ENCODE data around the gene CAMSAP1.

The CAMSAP1 gene

DNA sequence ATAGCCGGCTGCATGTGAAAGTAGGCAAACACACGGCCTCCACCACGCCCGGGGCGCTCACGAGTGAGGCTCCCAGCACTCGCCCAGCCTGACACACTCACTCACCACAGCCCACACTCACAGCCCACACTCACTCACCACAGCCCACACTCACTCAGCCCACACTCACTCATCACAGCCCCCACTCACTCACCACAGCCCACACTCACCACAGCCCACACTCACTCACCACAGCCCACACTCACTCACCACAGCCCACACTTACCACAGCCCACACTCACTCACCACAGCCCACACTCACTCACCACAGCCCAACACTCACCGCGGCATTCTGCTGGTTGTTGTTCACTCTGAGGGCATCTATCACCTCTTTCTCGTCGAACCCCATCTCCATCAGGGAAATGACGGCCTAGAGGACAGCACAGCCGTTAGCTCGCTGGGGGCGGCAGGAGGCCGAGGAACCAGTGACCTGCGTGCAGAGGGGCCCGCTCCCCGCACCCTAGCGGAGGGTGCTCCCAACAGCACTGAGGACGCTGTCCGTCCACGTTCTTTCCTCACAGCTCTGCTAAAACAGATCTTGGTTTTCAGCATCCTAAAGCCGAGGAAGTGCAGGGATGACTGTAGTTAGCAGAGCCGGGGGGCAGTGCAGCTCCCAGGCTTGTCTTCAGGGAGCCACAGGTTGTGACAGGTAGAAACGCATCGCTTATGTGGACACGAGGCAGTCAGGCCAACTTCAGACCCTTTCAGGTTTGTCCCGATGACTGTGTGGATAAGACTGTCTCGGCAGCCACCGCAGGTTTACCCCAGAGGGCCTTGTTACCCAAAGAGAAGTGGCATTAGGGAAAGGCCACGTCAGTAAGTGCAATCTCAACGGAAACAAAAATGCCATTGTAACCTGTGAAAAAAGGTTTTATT is 32.3 kb upstream of the CAMSAP1 start:
- DNase-seq (ENCODE audit: low read depth in 2 of 2), result peak in 1 of 2 donors; percentile 11

DNA sequence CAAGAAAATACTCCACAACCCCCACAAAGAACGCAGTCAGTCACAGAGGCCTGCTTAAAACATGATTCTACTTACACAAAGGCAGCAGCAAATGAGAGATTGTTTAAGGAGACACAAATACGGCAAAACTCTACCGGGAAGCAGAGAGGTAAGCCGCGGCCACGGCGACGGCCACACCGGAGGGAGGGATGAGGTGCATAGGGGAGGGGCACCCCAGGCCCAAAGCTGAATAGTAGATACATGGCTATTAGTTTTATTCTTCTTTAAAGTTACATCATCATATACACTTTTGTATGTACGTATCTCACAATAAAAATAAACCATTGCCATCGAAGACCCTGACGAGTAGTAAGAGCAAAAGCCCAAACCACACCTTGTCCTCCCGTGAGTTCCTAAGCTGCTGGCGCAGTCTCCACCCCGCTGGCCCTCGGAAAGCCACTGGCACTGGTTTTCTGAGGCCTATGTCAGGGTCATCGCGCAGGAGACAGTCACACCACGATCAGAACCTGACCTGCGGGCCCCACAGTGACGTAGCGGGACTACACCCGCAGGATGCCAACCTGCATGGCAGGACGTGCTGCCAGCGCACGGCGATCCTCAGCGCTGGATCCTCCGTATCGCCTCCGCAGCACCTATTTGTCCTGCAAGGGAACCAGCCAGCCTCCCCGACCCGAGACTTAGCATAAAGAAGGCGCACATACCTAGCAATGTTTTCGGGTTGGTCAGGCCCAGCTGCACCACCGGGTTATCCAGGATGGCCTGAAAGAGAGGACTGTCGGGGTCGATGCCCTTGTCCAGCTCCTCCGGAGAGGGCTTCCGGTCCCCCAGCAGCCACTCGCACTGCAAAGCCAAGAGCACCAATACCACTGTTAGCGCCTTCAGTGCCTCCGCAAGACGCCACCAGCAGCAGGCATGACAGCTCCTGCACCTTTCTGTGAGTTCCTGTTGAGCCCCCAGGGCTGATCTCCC is 30.5 kb upstream of the CAMSAP1 start:
- DNase-seq (ENCODE audit: low read depth in 2 of 2), result no peak

DNA sequence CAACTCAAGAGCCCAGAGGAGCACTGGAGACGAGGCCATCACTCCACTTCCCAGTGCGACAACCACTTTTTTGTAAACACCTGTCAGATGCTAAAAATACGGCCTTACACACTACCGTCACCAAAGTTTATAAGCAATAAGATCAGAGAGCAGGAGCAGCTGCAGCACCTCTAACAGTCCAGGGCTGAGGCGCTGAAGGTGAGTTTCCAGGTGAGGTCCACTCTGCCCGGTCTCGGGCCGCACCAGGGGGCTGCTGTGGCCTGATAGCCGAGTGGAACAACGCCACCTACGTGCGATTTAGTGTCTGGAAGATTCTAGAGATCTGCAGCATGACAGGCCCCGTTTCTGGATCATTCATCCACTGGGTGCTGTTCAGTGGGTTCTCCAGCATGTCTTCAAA is 25.8 kb upstream of the CAMSAP1 start:
- no peak for DNase-seq (ENCODE audit: low read depth in 2 of 2)

DNA sequence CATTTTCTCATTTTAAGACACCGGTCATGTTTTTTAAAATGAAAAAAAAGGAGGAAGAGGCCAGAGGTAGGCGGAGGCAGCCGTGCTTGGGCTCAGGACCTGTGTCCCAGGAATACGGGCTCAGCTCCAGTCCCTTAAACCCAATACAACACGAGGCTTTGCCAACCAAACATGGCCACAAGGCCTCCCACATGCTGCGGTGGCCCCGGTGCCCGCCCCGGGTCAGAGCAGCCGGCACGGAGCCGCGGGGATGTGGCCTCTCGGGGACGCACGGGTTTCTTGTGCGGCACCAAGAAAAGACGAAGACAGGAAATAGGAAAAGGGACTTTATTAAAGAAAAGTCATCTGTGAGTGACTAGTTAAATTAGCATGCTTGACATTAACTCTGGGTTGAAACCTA is 25.3 kb upstream of the CAMSAP1 start:
- DNase-seq (ENCODE audit: low read depth in 2 of 2), result no peak

DNA sequence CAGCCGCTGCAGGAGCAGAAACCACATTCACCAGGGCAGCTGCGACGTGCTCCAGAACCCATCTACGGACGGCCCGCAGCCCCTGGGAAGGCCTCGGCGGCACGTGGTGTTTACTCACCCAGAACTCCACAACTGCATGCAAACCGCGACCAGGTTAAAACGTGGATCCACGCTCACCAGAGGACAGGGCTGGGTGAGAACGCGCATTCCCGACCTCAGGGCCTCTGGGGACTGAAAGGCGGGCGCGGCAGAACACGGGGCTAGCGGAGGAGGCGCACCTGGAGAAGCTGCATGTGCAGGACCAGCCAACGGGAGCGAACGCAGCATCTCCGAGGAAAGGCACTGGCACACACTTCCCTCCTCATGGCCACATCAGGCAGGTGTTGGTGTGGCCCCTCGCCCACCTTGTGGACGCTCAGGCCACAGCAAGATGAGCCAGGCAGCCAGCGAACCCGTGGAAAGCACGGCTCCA is 24.0 kb upstream of the CAMSAP1 start:
- no peak for DNase-seq (ENCODE audit: low read depth in 2 of 2)

DNA sequence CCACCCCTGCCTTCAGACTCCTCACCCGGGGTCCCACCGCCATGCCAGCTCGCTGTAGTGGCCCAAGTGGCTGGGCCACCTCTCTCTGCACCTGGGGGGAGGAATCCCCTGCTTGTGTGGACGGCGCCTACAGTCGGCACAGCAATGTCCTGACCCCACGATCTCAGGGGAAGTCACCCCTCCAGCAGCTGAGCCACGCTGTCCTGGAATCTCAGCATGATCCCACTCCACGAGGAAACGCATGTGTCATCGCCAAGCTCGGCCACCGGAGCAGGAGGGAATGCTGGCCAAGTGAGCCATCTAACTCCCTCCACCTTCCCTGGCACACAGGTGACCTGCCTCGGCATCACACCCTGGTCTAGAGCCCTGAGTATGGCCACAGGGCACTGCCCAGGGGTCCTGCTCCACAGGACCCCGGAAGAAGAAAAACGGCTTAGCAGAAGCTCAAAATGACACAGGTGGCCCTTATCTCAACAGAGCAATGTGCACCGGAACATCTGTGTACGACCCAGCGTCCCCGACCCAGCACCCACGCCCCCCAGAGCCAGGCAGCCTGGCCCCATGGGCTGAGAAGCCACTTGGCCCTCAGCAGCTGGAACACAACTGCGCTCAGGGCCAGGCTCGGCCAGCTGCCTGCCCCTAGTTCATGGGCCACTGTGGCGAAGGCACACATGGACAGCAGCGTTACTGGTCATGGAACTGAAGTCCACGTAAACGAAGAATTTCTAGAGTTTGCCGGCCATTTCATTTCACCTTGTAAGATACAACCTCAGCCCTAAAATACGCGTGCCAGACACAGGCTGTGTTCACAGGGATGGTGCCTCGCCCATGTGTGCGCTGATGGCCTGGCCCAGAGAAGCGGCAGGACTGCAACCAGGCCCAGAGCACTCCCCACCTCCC is 23.4 kb upstream of the CAMSAP1 start:
- DNase-seq (ENCODE audit: low read depth in 2 of 2), result no peak

DNA sequence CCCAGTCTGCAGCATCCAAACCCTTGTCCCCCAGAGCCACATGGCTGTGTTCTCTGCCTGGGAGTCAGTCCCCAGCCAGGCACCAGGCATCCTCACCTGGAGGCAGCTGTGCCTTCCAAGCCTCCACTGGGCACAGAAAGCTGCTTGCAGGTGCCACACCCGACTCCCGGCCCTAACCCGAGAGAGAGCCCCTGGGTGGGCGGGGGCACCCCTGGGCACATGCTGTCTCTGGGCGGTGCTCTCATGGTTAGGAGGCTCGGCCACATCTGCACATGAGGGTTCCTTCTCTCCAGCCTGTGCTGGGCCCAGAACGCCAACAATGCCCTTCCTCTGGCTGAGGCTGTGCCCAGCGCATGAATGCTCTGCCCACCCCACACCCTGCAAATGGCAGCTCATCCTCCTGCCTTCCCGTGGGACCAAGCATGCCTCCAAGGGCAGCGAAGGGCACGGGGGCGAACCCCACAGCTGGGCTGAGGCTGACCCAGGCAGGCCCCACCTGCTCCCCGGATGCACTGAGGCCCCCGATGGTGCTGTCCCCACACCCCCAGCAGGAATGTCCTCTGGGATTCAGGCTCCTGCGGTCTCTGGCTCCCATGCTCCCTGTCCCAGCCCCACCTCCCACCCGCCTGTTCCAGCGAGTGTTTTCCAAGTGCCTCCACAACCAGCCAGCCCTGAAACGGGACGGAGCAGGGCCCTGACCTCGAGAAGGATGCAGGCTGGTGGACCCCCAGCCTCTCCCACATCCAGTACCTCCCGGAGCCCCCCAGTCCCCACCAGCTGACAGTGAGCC is 22.5 kb upstream of the CAMSAP1 start:
- no peak for DNase-seq (ENCODE audit: low read depth in 2 of 2)

DNA sequence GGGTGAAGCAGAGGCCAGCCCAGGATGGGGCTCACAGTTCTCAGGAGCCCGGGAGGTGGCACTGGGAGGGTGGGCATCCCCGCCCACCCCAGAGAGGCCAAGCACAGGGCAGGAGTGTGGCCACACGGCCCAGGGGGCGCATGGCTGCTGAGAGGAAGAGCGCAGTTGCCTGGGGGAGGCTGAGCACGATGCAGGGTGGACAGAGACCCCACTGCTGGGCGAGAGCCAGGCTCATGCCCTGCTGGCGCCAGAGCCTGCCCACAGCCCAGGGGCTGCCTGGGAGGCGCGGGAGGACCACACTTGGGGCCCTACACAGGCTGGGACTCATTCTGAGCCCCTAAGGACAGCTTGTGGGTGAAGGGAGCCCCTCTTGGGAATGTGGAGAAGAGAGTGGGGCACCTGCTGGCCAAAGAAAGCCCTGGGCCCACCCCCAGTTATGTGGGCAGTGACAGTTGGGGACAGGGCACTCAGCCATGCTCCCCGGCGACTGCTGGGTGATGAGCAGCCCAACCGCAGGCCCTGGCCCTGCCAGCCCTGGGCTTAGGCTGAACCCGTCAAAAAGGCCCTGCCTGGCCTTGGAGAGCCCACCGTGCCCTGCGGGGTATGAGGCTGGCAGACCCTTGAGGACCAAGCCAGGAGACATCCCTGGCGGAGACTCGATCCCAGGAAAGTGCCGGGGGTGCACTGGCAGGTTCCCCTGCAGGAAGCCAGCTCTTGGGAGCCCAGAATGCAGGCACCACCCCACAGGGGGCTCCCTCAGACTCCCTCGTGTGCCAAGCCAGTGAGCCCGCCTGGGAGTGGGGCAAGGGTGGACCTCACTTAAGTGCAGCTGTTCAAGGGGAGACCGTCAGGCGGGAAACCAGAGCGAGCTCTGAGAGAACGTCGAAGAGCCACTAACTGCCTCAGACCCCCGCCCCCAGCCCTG is 21.6 kb upstream of the CAMSAP1 start:
- no peak for DNase-seq (ENCODE audit: low read depth in 2 of 2)

DNA sequence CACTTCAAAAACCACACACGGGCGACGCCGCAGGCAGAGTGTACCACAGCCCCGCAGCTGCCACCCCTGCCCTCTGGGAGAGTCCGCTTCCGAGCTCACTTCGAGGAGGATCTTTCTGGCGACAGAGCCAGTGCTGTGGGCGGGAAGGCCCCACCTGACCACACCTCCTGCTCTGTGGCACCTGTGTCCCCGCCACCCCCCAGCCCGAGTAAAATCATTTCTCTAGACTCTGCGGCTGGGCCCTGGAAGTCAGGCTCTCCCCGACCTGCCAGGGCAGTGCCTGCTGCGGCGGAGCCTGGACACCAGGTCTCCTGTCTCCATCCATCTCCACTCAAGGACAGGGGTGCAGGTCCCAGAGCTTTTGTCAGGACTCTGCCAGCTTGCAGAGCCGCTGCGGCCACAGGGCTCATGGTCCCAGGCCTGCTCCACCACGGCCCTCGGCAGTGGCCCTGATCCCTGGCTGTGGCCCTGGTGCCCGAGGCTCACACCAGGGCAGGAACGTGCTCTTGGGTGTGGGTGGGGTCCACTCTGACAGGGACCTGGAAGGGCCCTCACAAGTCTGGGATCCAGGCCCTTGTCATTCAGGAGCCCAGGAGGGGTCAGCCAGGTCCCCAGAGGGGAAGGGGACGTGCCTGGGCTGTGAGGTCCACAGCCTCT is 20.9 kb upstream of the CAMSAP1 start:
- DNase-seq (ENCODE audit: low read depth in 2 of 2), result no peak

DNA sequence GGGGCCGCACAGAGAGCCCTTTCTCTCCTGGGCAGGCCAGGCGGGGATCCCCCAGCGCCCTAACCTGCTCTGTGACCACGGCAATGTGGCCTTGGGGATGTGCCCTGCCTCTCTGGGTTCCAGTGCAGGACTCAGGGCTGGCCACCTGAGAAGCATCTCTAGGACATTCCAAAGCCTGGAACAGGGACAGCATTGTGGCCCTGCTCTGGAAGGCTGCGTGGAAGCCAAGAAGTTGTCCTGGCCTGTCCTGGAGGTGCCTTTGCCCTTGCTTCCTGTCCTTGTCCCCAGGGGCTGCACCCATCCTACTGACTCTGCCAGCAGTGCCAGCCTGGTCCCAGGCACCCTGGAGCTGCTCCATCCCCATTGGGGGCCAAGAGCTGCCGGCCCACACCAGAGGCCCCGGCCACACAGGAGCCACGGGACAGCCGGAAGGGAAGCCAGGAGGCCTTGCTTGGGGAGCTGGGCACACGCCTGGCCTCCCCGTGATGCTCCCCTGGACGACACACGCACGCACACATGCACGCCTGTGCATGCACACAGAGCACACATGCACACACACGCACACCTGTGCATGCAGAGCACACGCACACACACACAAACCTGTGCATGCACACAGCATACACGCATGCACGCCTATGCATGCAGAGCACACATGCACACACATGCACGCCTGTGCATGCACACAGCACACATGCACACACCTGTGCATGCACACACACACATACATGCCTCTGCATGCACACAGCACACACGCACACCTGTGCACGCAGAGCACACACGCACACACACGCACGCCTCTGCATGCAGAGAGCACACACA is 20.1 kb upstream of the CAMSAP1 start:
- DNase-seq (ENCODE audit: low read depth in 2 of 2), result no peak

DNA sequence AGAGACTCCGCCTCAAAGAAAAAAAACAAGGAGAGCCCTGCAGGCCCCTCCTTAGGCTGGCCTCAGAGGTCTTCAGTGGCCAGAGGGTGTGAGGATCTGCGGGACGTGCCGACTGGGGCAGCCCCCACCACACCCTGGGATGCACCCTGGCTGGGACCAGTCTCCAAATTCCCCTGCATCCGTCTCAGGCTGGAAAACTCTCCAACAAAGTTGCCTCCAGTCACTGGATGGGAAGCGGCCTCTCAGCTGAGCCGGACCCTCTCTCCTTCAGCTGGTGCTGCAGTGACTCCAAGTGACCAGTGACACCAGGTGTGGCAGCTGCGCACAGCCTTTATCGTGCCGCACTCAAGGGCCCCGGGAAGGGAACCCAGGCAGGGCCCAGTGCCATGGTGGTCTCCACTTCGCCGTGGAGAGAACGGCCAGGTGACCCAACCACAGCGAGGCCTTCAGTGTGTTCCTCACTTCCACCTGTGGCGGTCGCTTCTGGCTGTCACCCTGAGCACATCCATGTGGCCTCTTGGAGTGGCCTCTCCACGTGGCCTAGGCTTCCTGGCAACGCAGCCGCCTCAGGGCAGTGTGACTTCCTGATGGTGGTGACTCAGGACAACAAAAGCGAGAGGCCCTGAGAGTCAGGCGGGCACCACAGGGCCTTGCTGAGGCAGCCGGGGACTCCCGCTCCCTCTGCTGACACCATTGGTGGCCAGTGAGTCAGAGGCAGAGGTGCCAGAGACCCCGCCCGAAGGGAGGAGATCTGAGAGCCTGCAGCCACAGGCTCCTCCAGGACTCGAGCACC is 19.3 kb upstream of the CAMSAP1 start:
- DNase-seq (ENCODE audit: low read depth in 2 of 2), result no peak

DNA sequence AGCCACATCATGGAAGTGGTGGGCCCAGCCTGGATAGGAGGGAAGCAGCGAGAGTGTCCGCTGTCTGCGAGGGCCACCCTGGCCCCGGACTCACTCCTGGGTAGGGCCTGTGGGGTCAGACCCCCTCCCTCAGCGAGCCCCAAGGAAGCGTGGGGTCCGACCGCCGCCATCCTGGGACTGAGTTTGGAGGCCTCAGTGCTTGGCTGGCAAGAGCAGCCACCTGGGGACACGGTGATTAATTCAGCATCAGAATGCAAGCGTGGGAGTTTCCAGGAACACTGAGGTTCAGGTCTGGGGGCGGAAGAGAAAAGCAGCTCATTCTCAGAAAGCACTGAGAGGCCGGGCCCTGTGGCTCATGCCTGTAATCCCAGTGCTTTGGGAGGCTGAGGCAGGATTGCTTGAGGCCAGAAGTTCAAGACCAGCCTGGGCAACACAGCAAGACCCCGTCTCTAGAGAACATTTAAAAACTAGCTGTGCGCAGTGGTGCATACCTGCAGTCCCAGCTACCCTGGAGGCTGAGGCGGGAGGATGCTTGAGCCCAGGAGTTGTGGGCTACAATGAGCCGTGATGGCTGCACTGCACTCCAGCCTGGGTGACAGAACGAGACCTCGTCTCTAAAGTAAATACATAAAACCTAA is 18.3 kb upstream of the CAMSAP1 start:
- DNase-seq (ENCODE audit: low read depth in 2 of 2), result no peak

DNA sequence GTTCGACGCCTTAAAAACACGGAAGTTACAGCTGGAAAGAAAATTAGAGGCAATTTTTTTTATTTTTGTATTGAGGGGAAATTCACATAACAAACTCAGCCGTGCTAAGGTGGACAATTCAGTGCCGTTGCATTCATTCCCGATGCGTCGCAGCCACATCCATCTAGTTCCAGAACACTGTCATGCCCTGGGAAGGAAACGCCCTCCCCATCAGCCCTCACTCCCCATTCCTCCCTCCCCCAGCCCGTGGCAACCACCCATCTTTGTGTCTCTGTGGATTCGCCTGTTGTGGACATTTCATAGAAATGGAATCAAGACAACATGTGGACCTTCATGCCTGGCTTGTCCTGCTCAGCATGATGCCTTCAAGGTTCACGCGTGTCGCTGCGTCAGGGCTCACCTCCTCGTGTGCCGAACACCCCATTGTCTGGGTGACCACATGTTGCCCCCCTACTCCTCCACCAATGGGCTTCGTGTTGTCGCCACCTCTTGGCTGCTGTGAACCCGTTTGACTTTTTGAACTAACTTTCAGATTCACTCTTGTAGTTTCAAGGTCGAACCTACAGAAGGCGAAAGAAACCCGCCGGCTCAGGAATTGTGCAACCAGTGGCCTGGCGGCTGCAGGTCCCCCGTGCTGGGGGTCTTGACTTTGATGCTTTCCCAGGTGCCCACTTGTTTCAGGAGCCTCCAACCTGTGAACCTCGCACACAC is 17.4 kb upstream of the CAMSAP1 start:
- no peak for DNase-seq (ENCODE audit: low read depth in 2 of 2)

DNA sequence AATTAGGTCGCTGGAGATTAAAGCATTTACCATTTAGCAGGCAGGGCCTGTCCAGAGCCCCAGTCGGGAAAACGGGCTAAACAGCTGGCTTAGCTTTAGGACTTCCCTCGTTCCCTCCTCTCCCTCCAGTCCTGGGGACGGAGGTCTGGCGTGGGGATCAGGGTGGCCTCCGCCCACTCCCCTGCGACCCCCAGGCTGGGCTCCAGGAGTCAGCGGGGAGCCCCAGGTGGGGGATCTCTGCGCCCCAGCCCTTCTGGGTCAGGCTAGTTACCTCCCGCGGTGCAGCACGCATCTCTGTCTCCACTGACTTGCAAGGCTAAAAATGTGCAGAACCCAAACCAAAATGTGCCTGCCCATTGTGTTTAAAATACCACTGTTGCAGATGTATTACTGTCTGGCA is 16.2 kb upstream of the CAMSAP1 start:
- DNase-seq (ENCODE audit: low read depth in 2 of 2), result no peak

DNA sequence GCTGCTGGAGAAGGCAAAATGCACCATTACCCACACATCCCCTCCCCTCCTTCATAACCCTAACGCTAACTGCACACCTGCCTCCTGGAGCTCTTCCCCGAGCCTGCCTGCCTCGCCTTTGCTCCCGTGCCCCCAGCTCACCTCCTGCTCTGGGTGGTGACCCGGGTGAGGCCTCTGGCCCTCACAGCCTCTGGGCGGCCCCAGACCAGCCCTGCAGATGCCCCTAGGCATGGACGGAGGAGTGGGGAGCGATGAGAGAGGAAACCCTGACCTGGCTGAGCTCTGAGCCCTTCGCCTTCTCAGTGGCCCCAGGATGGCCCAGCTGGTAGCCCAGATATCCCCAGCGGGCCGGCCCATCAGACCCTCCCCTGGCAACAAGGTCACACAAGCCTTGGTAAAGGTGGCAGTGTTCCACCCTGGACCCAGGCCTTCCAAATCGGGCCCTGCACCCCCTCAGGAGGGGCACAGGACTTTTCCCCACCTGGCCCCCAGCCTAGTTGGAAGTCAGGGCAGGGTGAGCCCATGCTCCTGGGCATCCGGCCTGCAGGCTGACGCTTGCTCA is 14.5 kb upstream of the CAMSAP1 start:
- DNase-seq (ENCODE audit: low read depth in 2 of 2), result no peak
